IMR-90 (cell line): ENCODE data around the gene EFEMP1. TPM values are rescaled to one million over a fixed set of nuclear protein-coding genes. Genes with fewer than 3 reads are reported as not detected.

ENCODE experiments used
- ATAC-seq: fragments of 200-7000 bp; cut with Tn5 transposase; 2 replicates; pipeline ENCODE4 v1.9.1; 2020; ENCODE audit warnings: low read depth, mild to moderate bottlenecking, moderate library complexity
- BruUV-seq: library from RNA; stranded (reverse); fragments of 400-500 nt; replicated peaks from 2 replicates; lab custom pipeline; 2021; lab: Mats Ljungman, UMichigan
- CTCF ChIA-PET: fragments of 300-600 bp; formaldehyde crosslinking; extraction: SDS; loops from one replicate; lab custom pipeline; 2021; ENCODE audit warnings: antibody characterized with exemption; lab: Yijun Ruan, JAX
- POLR2A ChIA-PET: fragments of 300-600 bp; sonication (Branson Sonifier 250); formaldehyde crosslinking; loops from one replicate; lab custom pipeline; 2022; ENCODE audit warnings: antibody characterized with exemption; ENCODE audit not compliant: unreplicated experiment; lab: Charles Lee
- DNase-seq: peaks from one replicate; pipeline ENCODE4 v3.0.0; 2013
- H2AFZ ChIP-seq: replicated peaks from 2 replicates; pipeline ENCODE3; 2013; ENCODE audit warnings: low read length, mild to moderate bottlenecking; ENCODE audit not compliant: poor library complexity
- H2AK5ac ChIP-seq: 2 replicates; pipeline ENCODE4 v1.6.1; 2013; ENCODE audit warnings: low read depth, low read length, inconsistent platforms
- H2AK9ac ChIP-seq: replicated peaks from 2 replicates; pipeline ENCODE3; 2013; ENCODE audit warnings: mild to moderate bottlenecking, low read depth, low read length, moderate library complexity; ENCODE audit not compliant: poor library complexity
- H2BK120ac ChIP-seq: 2 replicates; pipeline ENCODE4 v1.6.1; 2013; ENCODE audit warnings: low read depth, low read length, inconsistent platforms
- H2BK15ac ChIP-seq: 3 replicates; pipeline ENCODE4 v1.6.1; 2013; ENCODE audit warnings: low read depth, low read length, inconsistent platforms
- H2BK20ac ChIP-seq: 2 replicates; pipeline ENCODE4 v1.6.1; 2013; ENCODE audit warnings: low read depth, mild to moderate bottlenecking, inconsistent platforms, low read length, moderate library complexity
- H2BK5ac ChIP-seq: 2 replicates; pipeline ENCODE4 v1.6.1; 2013; ENCODE audit warnings: mild to moderate bottlenecking, low read depth, low read length, inconsistent platforms; ENCODE audit not compliant: poor library complexity, severe bottlenecking
- H3K14ac ChIP-seq: replicated peaks from 2 replicates; pipeline ENCODE4 v1.6.1; 2013; ENCODE audit warnings: low read depth, low read length, inconsistent platforms
- H3K18ac ChIP-seq: 2 replicates; pipeline ENCODE4 v1.6.1; 2013; ENCODE audit warnings: low read depth, low read length, control low read depth
- H3K23ac ChIP-seq: 2 replicates; pipeline ENCODE4 v1.6.1; 2013; ENCODE audit warnings: low read depth, low read length, inconsistent platforms
- H3K27ac ChIP-seq: 2 replicates; pipeline ENCODE4 v1.5.1; 2013; ENCODE audit warnings: mild to moderate bottlenecking, control low read depth, low read length; ENCODE audit not compliant: insufficient read depth
- H3K27me3 ChIP-seq: 2 replicates; pipeline ENCODE4 v1.6.1; 2013; ENCODE audit warnings: low read length; ENCODE audit not compliant: control insufficient read depth, insufficient read depth
- H3K36me3 ChIP-seq: 2 replicates; pipeline ENCODE4 v1.6.1; 2013; ENCODE audit warnings: low read length, mixed read lengths; ENCODE audit not compliant: control insufficient read depth, insufficient read depth
- H3K4ac ChIP-seq: 2 replicates; pipeline ENCODE4 v1.6.1; 2013; ENCODE audit warnings: low read depth, low read length, inconsistent platforms
- H3K4me1 ChIP-seq: 2 replicates; pipeline ENCODE4 v1.6.1; 2013; ENCODE audit warnings: low read length, mixed read lengths; ENCODE audit not compliant: control insufficient read depth, insufficient read depth
- H3K4me2 ChIP-seq: 2 replicates; pipeline ENCODE4 v1.6.1; 2013; ENCODE audit warnings: low read depth, mild to moderate bottlenecking, control low read depth, low read length, moderate library complexity
- H3K4me3 ChIP-seq: 2 replicates; pipeline ENCODE4 v1.5.1; 2013; ENCODE audit warnings: low read depth, mild to moderate bottlenecking, control low read depth, low read length, moderate library complexity; ENCODE audit not compliant: insufficient read depth
- H3K56ac ChIP-seq: 2 replicates; pipeline ENCODE4 v1.6.1; 2013; ENCODE audit warnings: low read length, inconsistent platforms; ENCODE audit not compliant: insufficient read depth; ENCODE audit errors: extremely low read depth
- H3K79me1 ChIP-seq, 2 experiments: 2 replicates each; pipeline ENCODE4 v1.6.1; 2013; ENCODE audit warnings: low read length in 2 of 2, inconsistent platforms in 1 of 2, low read depth in 1 of 2
- H3K9ac ChIP-seq: 2 replicates; pipeline ENCODE4 v1.6.1; 2013; ENCODE audit warnings: low read depth, low read length, control low read depth
- H3K9me1 ChIP-seq: 2 replicates; pipeline ENCODE4 v1.6.1; 2013; ENCODE audit warnings: low read length, inconsistent platforms; ENCODE audit not compliant: insufficient read depth
- H3K9me3 ChIP-seq: 2 replicates; pipeline ENCODE4 v1.6.1; 2013; ENCODE audit warnings: low read length; ENCODE audit not compliant: control insufficient read depth, insufficient read depth
- H4K20me1 ChIP-seq: 2 replicates; pipeline ENCODE4 v1.6.1; 2013; ENCODE audit warnings: low read length, inconsistent platforms; ENCODE audit not compliant: insufficient read depth
- H4K5ac ChIP-seq: 2 replicates; pipeline ENCODE4 v1.6.1; 2013; ENCODE audit warnings: mild to moderate bottlenecking, low read depth, low read length, control low read depth
- H4K8ac ChIP-seq, 2 experiments: 2 replicates each; pipeline ENCODE4 v1.6.1; 2013; ENCODE audit warnings: low read depth in 2 of 2, low read length in 2 of 2, control low read depth in 1 of 2, inconsistent platforms in 1 of 2
- H4K91ac ChIP-seq: 2 replicates; pipeline ENCODE4 v1.6.1; 2013; ENCODE audit warnings: low read depth, low read length, inconsistent platforms; ENCODE audit not compliant: insufficient read depth
- MAFK ChIP-seq: IDR thresholded peaks from 2 replicates; pipeline ENCODE4 v1.6.1; 2012; ENCODE audit warnings: low read depth, low read length, improper control_type of control experiment
- POLR2A ChIP-seq: IDR thresholded peaks from 2 replicates; pipeline ENCODE4 v1.6.1; 2012; ENCODE audit warnings: mild to moderate bottlenecking, low read depth, low read length
- RFX5 ChIP-seq: IDR thresholded peaks from 2 replicates; pipeline ENCODE4 v1.8.0; 2012; ENCODE audit warnings: low read depth, mild to moderate bottlenecking, low read length, moderate library complexity
- WGBS, 2 experiments: methylation state at CpG; one replicate each; pipeline versions ENCODE4 v1.1.5 to v1.1.7; 2013; ENCODE audit warnings: missing lambda C conversion rate in 2 of 2; ENCODE audit not compliant: insufficient read length in 1 of 2; ENCODE audit errors: extremely low coverage in 2 of 2; 5-methylcytosine and 5-hydroxymethylcytosine counted together
- dilution Hi-C: fragments of 300-500 bp; cut with HindIII; formaldehyde crosslinking; loops from one replicate; pipeline ENCODE4 v1.14.3; 2018; ENCODE audit warnings: low sequenced_read_pairs; ENCODE audit not compliant: unreplicated experiment
- in situ Hi-C: fragments of 300-500 bp; cut with MboI; formaldehyde crosslinking; loops from 3 replicates; pipeline ENCODE4 v1.14.3; 2019; ENCODE audit warnings: low sequenced_read_pairs, inconsistent platforms, mixed read lengths
- intact Hi-C: fragments of 100-400 bp; cut with micrococcal nuclease; formaldehyde crosslinking; loops from 2 replicates; pipeline ENCODE4 v1.10.0; 2022
- polyA plus RNA-seq, 3 experiments: library from polyadenylated mRNA; depleted of rRNA; stranded (reverse); fragments of >200 nt; gene quantifications; 2 replicates each; pipeline ENCODE4 v1.2.3, GENCODE V29; 2012; ENCODE audit warnings: low replicate concordance in 1 of 3
- total RNA-seq: library from RNA; depleted of rRNA; stranded (reverse); fragments of >200 nt; gene quantifications from 2 replicates; pipeline ENCODE4 v1.2.3, GENCODE V29; 2012

EFEMP1 gene
- total and polyA plus RNA-seq, 2 of the 4 experiments (the other 2 are of a cell fraction), result 214 to 219 TPM

DNA sequence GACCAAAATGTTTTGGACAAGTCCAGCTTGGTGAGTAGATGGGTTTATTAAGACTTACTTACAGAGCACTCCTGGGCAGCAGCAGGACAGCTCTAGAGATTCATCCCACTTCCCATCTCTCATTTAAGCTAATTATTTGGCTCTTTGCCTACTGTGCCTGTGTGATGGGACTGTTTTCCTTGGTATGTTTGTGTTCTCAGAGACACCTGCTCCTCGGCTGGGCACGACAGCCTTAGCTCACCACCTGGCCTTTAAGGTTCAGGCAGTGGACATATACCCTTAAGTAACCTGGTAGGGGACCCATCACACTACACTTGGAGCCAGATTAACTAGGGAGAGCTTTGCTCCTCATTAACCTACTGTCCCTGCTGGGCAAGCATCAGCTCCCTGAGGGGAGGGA, 41.7 kb upstream of the EFEMP1 start:
- Histone ChIP-seq H2AK9ac (no peak overlapping the region), H2BK15ac (peak overlapping the region; percentile 84; the same call in 1 of the 3 replicates), H3K4me2 (no peak overlapping the region), H2BK120ac (0 out of 2 replicates have a peak overlapping the region, but pooled peaks have one; percentile 80), H4K8ac (peak overlapping the region in 1 of 2 experiments; percentile 74; a peak in 1 of 4 replicates), H3K9me1 (peaks cover 5% of the 10 kb centered on the region; the same call in 1 of the 2 replicates), H4K91ac (no peak overlapping the region), H3K18ac (no peak overlapping the region), H3K4me3 (no peak overlapping the region), H3K23ac (no peak overlapping the region), H2AK5ac (peak overlapping the region; percentile 40; the same call in 1 of the 2 replicates), H3K4me1 (peaks cover 5% of the 10 kb centered on the region), H3K14ac (no peak overlapping the region), H2BK20ac (0 out of 2 replicates have a peak overlapping the region, but pooled peaks have one; percentile 25), H2BK5ac (no peak overlapping the region), H4K20me1 (no peaks in the 10 kb centered on the region), H3K56ac (no peak overlapping the region), H3K9me3 (no peaks in the 10 kb centered on the region), H3K9ac (no peak overlapping the region), H3K4ac (0 out of 2 replicates have a peak overlapping the region, but pooled peaks have one; percentile 32), H3K79me1 (no peaks in the 10 kb centered on the region), H3K36me3 (no peaks in the 10 kb centered on the region), H2AFZ (no peak overlapping the region), H3K27ac (no peak overlapping the region), H3K27me3 (no peaks in the 10 kb centered on the region), H4K5ac (no peak overlapping the region)
- DNase-seq (no peak), ATAC-seq (no peak)
- no TSS peak for BruUV-seq
- dilution Hi-C loops, result no loop called here
- in situ Hi-C loops, result no loop called here
- ChIA-PET POLR2A (no interaction called here), CTCF (interaction anchor here (0.9 kb wide), 1 partner anchor 196 kb away, joined by 3 read pairs; no protein-coding TSS in a partner anchor)
- TF ChIP-seq POLR2A (no peak), MAFK (no peak), RFX5 (no peak)
- intact Hi-C loops, result no loop called here
- WGBS, 2 experiments, result no CpG with 5 or more reads among the region's 2 CpGs
